GM21529 (cell line): ENCODE data around the gene RIPOR3.
"Not testable (repeated sequence)": the region's sequence is repeated elsewhere in the genome, so short reads cannot be mapped to it uniquely, and the experiment has no call there.

Experiments
- ATAC-seq: cut with Tn5 transposase; IDR thresholded peaks from one replicate; pipeline ENCODE4 v1.9.1; 2021; ENCODE audit not compliant: unreplicated experiment

The RIPOR3 gene

GRCh38 chr20:50578778-50579165 is 112.6 kb downstream of the RIPOR3 start:
- no peak for ATAC-seq

DNA sequence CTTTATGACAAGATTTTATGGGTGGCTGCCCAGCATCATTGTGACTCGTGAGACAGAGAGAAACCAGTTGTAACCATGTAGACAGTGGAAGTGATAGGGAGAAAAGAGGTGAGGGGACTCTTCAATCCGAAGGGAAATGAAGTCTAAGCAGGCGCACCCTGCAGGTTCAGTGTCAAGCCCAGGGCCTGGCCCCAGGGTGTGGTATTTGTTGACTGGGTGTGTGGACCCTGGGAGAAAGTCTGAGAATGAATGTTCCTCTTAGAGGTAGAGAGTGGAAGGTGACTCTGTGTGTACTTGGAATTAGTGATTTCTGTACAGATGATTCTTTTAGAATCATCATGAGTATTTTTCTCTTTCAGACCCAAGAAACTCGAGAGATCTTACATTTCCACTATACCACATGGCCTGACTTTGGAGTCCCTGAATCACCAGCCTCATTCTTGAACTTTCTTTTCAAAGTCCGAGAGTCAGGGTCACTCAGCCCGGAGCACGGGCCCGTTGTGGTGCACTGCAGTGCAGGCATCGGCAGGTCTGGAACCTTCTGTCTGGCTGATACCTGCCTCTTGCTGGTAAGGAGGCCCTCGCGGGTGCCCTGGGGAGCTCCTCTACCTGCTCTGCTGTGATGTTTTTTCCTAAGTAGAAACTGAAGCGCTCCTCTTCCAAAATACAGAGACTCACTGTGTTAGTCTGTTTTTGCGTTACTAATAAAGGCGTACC is 113.1 kb downstream of the RIPOR3 start:
- ATAC-seq = no peak

DNA sequence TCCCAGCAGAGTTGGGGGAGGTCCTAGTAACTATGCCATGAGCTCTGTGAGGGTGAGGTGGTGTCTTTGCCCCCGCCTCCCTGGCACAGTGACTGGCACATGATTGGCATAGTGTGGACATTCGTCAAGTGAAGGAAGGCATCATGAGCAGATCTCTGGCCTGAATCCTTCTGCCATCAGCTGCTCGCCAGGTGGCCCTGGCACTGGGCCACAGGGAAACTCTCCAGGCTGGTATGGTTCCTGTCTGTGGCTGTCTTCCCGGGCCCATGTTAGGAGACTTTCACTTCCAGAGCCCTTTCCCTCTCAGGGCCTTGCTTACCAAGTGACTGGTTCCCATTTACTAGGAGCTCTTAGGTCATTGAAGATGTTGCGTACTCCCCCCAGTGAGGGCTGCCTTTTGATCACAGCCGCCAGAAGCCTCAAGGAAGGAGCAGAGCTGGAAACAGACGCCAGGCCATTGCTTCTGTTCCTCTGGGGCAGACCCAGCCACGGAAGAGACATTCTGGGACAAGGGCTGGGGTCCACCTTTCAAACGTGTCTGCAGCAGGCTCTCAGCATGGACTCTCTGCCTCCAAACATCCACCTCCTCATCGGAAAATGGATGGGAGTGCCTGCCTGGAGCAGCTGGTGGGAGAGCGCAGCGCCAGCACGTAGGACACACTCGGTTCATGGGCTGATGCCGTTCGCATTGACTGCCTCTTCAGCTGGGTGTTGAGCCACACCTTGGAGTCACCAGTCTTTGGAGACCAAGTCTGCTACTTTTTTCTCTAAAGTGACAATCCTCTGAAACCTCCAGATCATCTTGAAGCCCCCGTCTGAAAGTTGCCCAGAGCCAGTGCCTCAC is 113.9 kb downstream of the RIPOR3 start:
- no peak for ATAC-seq

DNA sequence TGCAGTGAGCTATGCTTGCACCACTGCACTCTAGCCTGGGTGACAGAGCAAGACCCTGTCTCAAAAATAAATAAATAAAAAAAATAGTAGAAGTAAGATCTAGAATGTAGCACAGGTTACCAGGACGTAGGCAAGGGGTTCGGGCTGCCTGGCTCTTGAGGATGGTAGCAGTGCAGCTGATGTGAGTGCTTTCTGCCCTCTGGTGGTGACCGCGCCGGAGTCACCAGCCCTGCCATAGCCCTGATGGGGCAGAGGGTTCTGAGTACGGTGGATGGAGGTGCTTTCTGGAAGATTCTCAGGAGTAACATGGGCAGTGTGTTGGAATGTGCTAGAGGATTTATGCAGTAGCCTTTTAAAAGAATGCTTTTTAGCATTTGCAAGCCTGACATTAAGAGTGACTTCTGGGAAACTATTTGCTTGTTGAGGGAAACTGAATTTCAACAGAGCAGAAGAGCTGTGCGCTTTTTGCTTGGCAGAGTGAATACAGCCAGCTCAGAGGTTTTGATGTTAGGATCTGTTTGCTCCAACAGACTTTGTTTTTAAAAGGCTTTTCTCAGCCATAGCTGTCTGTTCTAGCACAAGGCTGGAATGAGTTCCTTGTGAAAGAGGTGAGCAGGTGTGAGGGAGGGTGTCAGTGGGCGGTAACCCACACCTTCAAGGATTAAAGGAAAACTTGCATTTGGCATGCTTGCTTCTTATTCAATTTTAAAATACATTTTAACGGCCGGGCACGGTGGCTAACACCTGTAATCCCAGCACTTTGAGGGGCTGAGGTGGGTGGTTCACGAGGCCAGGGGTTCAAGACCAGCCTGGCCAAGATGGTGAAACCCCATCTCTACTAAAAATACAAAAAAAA is 115.2 kb downstream of the RIPOR3 start:
- ATAC-seq = peak; percentile 48

DNA sequence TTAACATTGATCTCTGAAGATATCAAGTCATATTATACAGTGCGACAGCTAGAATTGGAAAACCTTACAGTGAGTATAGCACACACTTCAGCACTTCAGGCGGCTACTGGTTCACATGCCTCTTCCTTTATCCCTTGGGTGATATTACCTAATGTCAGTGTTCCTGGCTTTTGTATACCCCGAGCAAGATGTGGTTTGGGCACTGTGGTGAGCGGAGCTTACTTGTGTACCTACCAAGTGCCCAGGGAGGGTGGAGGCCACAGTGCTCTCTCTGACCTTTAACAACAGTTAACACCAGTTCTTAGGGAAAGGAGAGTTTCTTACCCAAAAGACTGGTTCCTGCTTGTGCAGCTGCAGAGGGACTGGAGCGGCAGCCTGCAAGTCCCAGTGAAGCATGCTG is 116.8 kb downstream of the RIPOR3 start:
- no peak for ATAC-seq

DNA sequence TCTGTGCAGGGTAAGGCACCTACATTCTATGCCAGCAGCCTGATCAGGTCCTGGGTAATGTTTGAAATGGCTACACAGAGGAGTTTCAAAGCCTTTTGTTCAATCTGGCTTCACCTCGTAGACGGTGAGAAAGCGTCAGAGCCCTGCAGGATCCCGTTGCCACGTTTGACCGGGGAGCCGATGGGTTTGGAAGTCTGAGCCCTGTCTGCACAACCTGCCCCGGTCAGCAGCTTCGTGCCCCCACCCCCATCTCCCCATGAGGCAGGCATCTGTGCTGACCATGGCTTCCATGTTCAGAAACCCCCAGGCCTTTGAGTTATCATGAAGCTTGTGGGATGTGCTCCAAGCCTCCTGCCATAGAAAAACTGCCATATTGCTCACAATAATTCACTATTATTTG is 117.2 kb downstream of the RIPOR3 start:
- no peak for ATAC-seq

DNA sequence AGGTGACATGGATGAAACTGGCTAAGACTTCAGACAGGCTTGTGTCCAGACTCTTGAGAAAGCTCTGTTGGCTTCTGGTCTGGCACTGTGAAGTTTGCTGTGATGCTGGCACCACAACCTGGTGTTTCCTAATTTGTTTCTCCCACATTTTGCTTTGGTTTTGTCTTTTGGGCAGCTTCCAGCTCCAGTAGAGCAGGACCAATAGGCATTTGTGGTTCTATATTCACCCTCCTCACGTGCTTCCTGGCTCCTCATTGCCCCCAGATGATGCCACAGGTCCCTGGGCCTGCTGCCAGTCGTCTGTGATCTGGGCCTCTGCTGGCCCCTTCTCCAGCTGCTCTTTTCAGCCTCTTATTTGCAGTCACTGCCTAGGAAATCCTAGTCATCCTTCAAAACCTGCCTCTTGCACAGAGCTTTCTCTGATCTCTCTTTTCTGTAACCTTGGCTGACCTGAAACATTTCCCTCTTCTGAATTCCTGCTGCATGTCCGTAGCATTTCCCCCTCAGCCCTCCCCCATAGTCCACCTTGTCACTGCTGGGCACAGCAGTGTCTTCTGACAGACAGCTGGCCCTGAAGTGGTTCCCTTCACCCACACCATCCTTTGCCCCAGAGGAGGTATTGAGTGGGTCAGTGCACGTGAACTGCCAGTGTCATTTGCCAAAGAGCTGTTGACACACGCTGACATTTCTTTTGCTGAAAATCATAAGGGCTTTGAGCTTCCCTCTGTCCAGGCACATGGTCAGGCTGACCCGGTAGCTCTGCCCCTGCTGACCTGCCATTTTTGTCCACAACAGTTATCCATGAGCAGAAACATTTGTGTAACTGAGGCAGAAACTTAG is 118.2 kb downstream of the RIPOR3 start:
- no peak for ATAC-seq

DNA sequence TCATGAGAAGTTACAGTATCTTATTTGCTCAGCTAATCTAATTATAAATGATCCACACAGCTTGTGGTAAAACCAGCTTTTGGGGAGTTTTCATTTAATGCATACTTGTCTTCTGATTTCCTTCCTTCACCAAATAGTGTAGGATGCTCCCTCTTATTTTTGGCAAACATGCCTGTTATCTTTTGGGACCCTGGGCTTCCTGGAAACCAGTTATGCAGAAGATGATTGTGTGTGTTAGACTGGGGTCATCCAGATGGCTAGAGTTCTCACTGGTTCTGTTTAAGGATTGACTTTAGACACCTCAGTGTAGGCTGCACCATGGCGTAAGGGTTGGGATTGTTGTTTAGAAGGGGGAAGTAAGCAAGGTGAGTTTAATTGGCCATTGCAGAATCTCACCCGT is 119.9 kb downstream of the RIPOR3 start:
- ATAC-seq = no peak

- ATAC-seq = no peak
These were observed 121.2 kb downstream of the RIPOR3 start for GRCh38 chr20:50569864-50570836.

GRCh38 chr20:50569487-50569863 is 121.9 kb downstream of the RIPOR3 start:
- not testable (repeated sequence) for ATAC-seq

GRCh38 chr20:50568549-50568942 is 122.8 kb downstream of the RIPOR3 start:
- ATAC-seq = no peak

GRCh38 chr20:50567860-50568548 is 123.3 kb downstream of the RIPOR3 start:
- no peak for ATAC-seq

GRCh38 chr20:50565871-50566270 is 125.5 kb downstream of the RIPOR3 start:
- ATAC-seq = no peak

DNA sequence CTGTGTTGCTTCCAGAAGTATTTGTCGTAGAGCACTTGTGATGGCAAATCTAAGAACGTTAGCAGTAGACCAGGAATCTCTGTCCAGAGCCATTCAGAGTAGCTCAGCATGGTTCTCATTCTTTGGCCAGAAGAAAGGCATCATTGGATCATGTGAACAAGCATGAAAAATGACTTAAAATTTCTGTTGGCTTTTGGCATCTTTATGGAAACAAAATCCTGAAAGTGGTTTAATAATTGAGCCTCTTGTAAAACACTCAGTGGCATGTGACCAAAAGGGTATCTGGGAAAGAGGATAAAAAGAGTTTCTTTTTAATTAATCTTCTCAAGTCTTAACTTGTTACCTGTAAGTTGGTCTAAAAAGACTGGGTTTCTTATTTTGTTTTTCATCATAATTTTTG is 126.0 kb downstream of the RIPOR3 start:
- no peak for ATAC-seq

DNA sequence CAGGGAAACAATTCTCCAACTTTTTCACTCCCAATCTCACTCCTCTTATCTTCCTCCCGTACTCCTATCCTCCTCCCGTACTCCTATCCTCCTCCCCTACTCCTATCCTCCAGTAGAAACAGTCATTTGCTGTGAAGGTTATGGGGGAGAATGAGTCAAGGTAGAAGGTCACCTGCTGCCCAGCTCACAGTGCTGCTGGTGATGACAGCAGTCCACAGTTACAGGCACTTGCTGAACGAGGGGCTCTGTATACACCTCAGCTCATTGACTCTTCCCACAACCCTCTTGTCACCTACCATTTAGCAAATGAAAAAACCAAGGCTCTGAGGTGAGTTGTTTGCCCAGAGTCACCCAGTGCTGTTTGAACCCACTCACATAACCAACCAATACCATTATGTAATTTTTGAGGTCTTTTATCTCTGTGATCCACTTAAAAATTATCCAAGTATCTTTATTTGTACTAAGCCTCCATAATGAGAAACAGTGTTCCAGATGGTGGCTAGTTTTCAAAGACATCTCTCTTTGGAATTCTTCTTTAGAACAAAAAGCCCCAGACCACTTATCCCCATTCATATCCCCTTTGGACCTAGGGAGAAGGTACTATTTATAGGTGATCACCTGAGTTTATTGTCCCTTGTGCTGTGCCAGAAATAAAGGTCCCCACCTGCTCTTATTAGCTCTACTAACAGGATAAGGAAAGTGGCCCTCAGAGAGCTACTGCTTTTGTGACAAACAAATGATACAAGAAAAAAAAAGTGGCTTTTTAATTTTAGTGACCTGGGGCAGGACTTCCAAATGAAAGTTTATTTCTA is 128.0 kb downstream of the RIPOR3 start:
- no peak for ATAC-seq

GRCh38 chr20:50562262-50562701 is 129.1 kb downstream of the RIPOR3 start:
- no peak for ATAC-seq

DNA sequence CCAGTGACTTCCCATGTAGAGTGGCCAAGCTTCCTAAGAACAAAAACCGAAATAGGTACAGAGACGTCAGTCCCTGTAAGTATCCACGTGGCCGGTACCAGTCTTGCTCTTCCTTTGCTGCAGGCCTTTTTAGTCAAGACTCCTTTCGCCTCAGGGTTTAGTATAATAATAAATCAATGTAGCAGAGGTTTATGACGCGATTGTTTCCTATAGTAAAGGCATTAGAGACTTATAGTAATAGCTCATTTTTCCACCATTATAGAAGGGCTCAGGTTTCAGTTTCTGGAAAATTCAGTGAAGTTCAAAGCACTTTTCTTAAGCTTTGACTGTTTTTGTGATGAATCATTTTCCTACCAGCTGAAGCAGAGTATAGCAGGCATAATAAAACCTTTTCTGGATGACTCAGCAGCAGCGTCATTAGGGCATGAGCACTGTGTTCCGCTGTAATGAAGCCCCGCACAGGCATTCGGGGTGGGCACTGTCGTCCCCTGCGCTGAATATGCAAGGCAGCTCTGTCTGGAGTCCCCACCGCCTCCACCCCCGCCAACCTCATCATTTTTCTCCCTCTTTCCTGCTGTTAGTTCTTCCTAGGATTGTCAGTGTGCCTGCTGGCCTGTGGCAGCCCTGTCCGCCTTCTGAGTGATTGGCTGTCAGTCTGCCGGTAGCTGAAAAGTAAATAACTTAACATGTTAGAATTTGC is 129.8 kb downstream of the RIPOR3 start:
- no peak for ATAC-seq
